Measurements from ENCODE around the gene KL.

DNA sequence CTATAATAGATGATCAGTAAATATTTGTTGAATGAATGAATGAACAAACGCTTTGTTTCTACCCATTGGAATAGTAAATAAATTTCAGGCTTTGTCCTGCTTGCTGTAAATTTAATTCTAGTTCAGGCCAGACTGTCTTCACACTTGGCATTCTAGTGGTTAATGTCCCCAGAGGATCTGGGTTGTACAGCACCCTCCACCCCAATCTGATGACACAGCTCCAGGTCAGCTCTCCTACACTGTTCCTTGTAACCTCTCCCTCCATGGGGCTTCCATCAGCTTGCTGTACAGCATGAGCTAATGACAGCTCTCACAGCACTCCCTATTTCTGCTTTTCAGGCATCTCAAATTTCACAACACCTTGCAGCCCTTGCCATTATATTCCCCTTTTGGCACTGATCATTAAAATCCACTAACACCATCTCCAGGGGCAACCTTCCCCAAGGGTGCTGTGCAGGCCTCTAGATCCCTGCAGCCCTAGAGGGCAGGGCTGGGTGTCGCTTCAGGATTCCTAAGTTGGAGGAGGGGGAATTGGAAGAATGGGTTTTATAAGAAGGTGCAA lies 12.7 kb upstream of the KL start:
- TF ChIP-seq CEBPB (IDR thresholded peaks at IDR 0.05; ENCODE audit: low read depth) (no peak), POLR2A (IDR thresholded peaks at IDR 0.05; ENCODE audit: borderline replicate concordance, extremely low read depth, insufficient read depth, insufficient read length) (no peak), EZH2phosphoT487 (IDR thresholded peaks at IDR 0.05; ENCODE audit: borderline replicate concordance) (no peak), JUND (IDR thresholded peaks at IDR 0.05) (no peak), FOSL1 (IDR thresholded peaks at IDR 0.05; ENCODE audit: low read depth) (no peak), POLR2AphosphoS5 (IDR thresholded peaks at IDR 0.05; ENCODE audit: low read depth, low read length) (no peak), SIN3A (IDR thresholded peaks at IDR 0.05; ENCODE audit: low read depth) (no peak), ZFX (IDR thresholded peaks at IDR 0.05) (no peak), EZH2 (IDR thresholded peaks at IDR 0.05) (no peak)
- TF ChIP-seq, protein P1, sequence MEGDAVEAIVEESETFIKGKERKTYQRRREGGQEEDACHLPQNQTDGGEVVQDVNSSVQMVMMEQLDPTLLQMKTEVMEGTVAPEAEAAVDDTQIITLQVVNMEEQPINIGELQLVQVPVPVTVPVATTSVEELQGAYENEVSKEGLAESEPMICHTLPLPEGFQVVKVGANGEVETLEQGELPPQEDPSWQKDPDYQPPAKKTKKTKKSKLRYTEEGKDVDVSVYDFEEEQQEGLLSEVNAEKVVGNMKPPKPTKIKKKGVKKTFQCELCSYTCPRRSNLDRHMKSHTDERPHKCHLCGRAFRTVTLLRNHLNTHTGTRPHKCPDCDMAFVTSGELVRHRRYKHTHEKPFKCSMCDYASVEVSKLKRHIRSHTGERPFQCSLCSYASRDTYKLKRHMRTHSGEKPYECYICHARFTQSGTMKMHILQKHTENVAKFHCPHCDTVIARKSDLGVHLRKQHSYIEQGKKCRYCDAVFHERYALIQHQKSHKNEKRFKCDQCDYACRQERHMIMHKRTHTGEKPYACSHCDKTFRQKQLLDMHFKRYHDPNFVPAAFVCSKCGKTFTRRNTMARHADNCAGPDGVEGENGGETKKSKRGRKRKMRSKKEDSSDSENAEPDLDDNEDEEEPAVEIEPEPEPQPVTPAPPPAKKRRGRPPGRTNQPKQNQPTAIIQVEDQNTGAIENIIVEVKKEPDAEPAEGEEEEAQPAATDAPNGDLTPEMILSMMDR (IDR thresholded peaks at IDR 0.05 in 2 of 3, conservative IDR thresholded peaks at IDR 0.05 in 1 of 3; ENCODE audit: borderline replicate concordance in 1 of 3, insufficient read depth in 1 of 3, low read depth in 2 of 3, low read length in 2 of 3) = no peak
- TF ChIP-seq, protein P2, sequence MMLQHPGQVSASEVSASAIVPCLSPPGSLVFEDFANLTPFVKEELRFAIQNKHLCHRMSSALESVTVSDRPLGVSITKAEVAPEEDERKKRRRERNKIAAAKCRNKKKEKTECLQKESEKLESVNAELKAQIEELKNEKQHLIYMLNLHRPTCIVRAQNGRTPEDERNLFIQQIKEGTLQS (IDR thresholded peaks at IDR 0.05) = no peak
- TF ChIP-seq, protein P3, sequence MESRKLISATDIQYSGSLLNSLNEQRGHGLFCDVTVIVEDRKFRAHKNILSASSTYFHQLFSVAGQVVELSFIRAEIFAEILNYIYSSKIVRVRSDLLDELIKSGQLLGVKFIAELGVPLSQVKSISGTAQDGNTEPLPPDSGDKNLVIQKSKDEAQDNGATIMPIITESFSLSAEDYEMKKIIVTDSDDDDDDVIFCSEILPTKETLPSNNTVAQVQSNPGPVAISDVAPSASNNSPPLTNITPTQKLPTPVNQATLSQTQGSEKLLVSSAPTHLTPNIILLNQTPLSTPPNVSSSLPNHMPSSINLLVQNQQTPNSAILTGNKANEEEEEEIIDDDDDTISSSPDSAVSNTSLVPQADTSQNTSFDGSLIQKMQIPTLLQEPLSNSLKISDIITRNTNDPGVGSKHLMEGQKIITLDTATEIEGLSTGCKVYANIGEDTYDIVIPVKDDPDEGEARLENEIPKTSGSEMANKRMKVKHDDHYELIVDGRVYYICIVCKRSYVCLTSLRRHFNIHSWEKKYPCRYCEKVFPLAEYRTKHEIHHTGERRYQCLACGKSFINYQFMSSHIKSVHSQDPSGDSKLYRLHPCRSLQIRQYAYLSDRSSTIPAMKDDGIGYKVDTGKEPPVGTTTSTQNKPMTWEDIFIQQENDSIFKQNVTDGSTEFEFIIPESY (IDR thresholded peaks at IDR 0.05; ENCODE audit: extremely low read depth, insufficient replicate concordance, low read length) = no peak
- TF ChIP-seq, protein P4, sequence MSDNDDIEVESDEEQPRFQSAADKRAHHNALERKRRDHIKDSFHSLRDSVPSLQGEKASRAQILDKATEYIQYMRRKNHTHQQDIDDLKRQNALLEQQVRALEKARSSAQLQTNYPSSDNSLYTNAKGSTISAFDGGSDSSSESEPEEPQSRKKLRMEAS (IDR thresholded peaks at IDR 0.05) = no peak

Measured in HCT116 (cell line).